ENCODE results near the gene GPHN. TPM values are rescaled to one million over a fixed set of nuclear protein-coding genes. Genes with fewer than 3 reads are reported as not detected.

GPHN gene
- polyA plus RNA-seq, 2 of the 4 experiments (the other 2 are of a cell fraction): 12.7 to 15.5 TPM

- Histone ChIP-seq H3K4me3 (no peak overlapping the region), H3K9me3 (peaks cover 8% of the 10 kb centered on the region; the same call in 2 of the 3 replicates), H3K4me2 (no peak overlapping the region), H3K4me1 (no peaks in the 10 kb centered on the region), H3K27ac (no peak overlapping the region)
- DNase-seq (ENCODE audit: low read depth in 1 of 2, low spot score in 1 of 2) (peak; percentile 35 to 72), FAIRE-seq (no peak), ATAC-seq (peak; percentile 99 to 100)
- TF ChIP-seq CBX2 (IDR thresholded peaks at IDR 0.05; ENCODE audit: borderline replicate concordance, low read depth): no peak
- no peak for TF ChIP-seq POLR2AphosphoS2 (conservative IDR thresholded peaks at IDR 0.05; ENCODE audit: low read length)
- peak; percentile 83 for TF ChIP-seq RAD21 (conservative IDR thresholded peaks at IDR 0.05 in 1 of 2, IDR thresholded peaks at IDR 0.05 in 1 of 2)
- no peak for TF ChIP-seq ZSCAN20 (CRISPR knock-in tag; IDR thresholded peaks at IDR 0.05)
- TF ChIP-seq CTCF (IDR thresholded peaks at IDR 0.05): peak; percentile 76
- TF ChIP-seq TP53 (CRISPR knock-in tag; IDR thresholded peaks at IDR 0.05): no peak
- no peak for TF ChIP-seq POLR2A (IDR thresholded peaks at IDR 0.05; ENCODE audit: low read length)
- peak; percentile 76 for TF ChIP-seq SMC3 (IDR thresholded peaks at IDR 0.05)
- TF ChIP-seq MAFK (IDR thresholded peaks at IDR 0.05; ENCODE audit: partially characterized antibody): peak; percentile 6
- CTCF ChIA-PET: interaction anchor here (0.7 to 2.4 kb wide), 27 partner anchors 9 to 661 kb away, joined by 3 to 7 read pairs (median 4); no protein-coding TSS in a partner anchor
- POLR2A ChIA-PET: no interaction called here
- 0% methylated on average over 1 of the region's 1 CpG for WGBS (ENCODE audit: missing lambda C conversion rate)
Observed at GRCh38 chr14:66624336-66624937, 116.5 kb downstream of the GPHN start.

- TF ChIP-seq NPAS2 (CRISPR knock-in tag; IDR thresholded peaks at IDR 0.05; ENCODE audit: borderline replicate concordance) (no peak), MAX (IDR thresholded peaks at IDR 0.05) (no peak), CHD2 (IDR thresholded peaks at IDR 0.05; ENCODE audit: low read length, partially characterized antibody) (no peak), CBX8 (IDR thresholded peaks at IDR 0.05) (no peak), EHMT2 (IDR thresholded peaks at IDR 0.05; ENCODE audit: low read depth) (no peak), EHF (CRISPR knock-in tag; IDR thresholded peaks at IDR 0.05) (no peak), ZFP36 (IDR thresholded peaks at IDR 0.05; ENCODE audit: borderline replicate concordance, partially characterized antibody) (no peak), NFE2L2 (conservative IDR thresholded peaks at IDR 0.05; ENCODE audit: low read length) (no peak), SMC3 (IDR thresholded peaks at IDR 0.05) (no peak)
- no peaks in the 10 kb centered on the region for H3K9me3 ChIP-seq
- H3K4me2 ChIP-seq: no peak overlapping the region
- no peak overlapping the region for H3K27ac ChIP-seq
- no peak overlapping the region for H3K4me3 ChIP-seq
- FAIRE-seq: no peak
- DNase-seq (ENCODE audit: low read depth in 1 of 2, low spot score in 1 of 2): no peak
- CTCF ChIA-PET: interaction anchor here (0.9 kb wide), 1 partner anchor 538 kb away, joined by 3 read pairs; no protein-coding TSS in a partner anchor
- H3K4me1 ChIP-seq: no peaks in the 10 kb centered on the region
- no peak for ATAC-seq
- POLR2A ChIA-PET: no interaction called here
Observed at GRCh38 chr14:66628636-66629035, 120.7 kb downstream of the GPHN start.

GRCh38 chr14:66629499-66629898, 121.6 kb downstream of the GPHN start:
- FAIRE-seq: no peak

More at GRCh38 chr14:66629499-66629898, 121.6 kb downstream of the GPHN start:
- POLR2A ChIA-PET: no interaction called here
- Histone ChIP-seq H3K4me2 (no peak overlapping the region), H3K4me1 (no peaks in the 10 kb centered on the region), H3K27ac (no peak overlapping the region), H3K9me3 (no peaks in the 10 kb centered on the region), H3K4me3 (no peak overlapping the region)
- no peak for TF ChIP-seq ZFP36 (IDR thresholded peaks at IDR 0.05; ENCODE audit: borderline replicate concordance, partially characterized antibody)
- no peak for TF ChIP-seq NPAS2 (CRISPR knock-in tag; IDR thresholded peaks at IDR 0.05; ENCODE audit: borderline replicate concordance)
- TF ChIP-seq ESRRA (IDR thresholded peaks at IDR 0.05; ENCODE audit: borderline replicate concordance, low read length): no peak
- no peak for TF ChIP-seq RARB (CRISPR knock-in tag; IDR thresholded peaks at IDR 0.05)
- no peak for TF ChIP-seq POLR2A (IDR thresholded peaks at IDR 0.05; ENCODE audit: low read length)
- no peak for TF ChIP-seq HOXB13 (CRISPR knock-in tag; IDR thresholded peaks at IDR 0.05; ENCODE audit: low read depth)
- no peak for TF ChIP-seq KDM5A (IDR thresholded peaks at IDR 0.05)
- TF ChIP-seq FOSL2 (IDR thresholded peaks at IDR 0.05): no peak
- TF ChIP-seq FOSL2 (CRISPR knock-in tag; IDR thresholded peaks at IDR 0.05): no peak
- TF ChIP-seq ZNF302 (CRISPR knock-in tag; IDR thresholded peaks at IDR 0.05): no peak
- DNase-seq (ENCODE audit: low read depth in 1 of 2, low spot score in 1 of 2): no peak
- CTCF ChIA-PET: interaction anchor here (0.6 kb wide), 1 partner anchor 114 kb away, joined by 3 read pairs; no protein-coding TSS in a partner anchor
- ATAC-seq: no peak

Measured in A549 (cell line).